Neural cell (in vitro differentiated cells): ENCODE results near the gene LTBP1.

Experiments
- EP300 ChIP-seq: fragments of 450-650 bp; conservative IDR thresholded peaks from 2 replicates; pipeline ENCODE4 v1.6.1; 2014; ENCODE audit warnings: antibody characterized with exemption, mild to moderate bottlenecking, moderate library complexity; ENCODE audit not compliant: poor library complexity, severe bottlenecking
- EZH2 ChIP-seq: fragments of 200-600, 300-800 bp; shearing (Covaris generic), sonication (generic); IDR thresholded peaks from 2 replicates; pipeline ENCODE4 v1.6.1; 2014; ENCODE audit warnings: antibody characterized with exemption, low read length, borderline replicate concordance, mild to moderate bottlenecking; ENCODE audit not compliant: insufficient read depth, poor library complexity, severe bottlenecking
- TAF1 ChIP-seq: IDR thresholded peaks from 2 replicates; pipeline ENCODE4 v1.6.1; 2012; ENCODE audit warnings: low read depth
- TF ChIP-seq, protein P1 (sequence below): fragments of 450-650 bp; IDR thresholded peaks from 2 replicates; pipeline ENCODE4 v1.5.1; 2014; ENCODE audit warnings: antibody characterized with exemption, mild to moderate bottlenecking, moderate library complexity; ENCODE audit not compliant: poor library complexity, severe bottlenecking

DNA sequence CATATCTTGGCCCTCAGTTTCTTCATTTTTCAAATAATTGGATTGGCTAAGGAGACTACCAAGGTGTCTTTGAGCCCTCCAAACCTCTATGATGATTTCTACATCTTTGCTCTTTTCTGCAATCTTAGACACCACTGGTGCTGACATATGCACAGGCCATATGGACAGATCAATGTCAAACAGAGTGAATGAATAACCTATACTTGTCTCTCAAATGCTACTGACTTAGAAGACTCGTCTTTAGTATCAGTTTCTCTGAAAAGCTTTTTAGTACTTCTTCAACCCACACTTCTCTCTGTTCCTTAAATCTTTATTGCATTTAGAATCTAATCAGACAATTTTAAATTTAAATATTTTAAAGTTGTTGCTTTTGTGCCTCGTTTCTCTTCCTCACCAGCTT lies 258.2 kb downstream of the LTBP1 start:
- TF ChIP-seq, protein P1, sequence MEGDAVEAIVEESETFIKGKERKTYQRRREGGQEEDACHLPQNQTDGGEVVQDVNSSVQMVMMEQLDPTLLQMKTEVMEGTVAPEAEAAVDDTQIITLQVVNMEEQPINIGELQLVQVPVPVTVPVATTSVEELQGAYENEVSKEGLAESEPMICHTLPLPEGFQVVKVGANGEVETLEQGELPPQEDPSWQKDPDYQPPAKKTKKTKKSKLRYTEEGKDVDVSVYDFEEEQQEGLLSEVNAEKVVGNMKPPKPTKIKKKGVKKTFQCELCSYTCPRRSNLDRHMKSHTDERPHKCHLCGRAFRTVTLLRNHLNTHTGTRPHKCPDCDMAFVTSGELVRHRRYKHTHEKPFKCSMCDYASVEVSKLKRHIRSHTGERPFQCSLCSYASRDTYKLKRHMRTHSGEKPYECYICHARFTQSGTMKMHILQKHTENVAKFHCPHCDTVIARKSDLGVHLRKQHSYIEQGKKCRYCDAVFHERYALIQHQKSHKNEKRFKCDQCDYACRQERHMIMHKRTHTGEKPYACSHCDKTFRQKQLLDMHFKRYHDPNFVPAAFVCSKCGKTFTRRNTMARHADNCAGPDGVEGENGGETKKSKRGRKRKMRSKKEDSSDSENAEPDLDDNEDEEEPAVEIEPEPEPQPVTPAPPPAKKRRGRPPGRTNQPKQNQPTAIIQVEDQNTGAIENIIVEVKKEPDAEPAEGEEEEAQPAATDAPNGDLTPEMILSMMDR, result no peak
- TF ChIP-seq EP300 (no peak), TAF1 (no peak), EZH2 (no peak)
